GM12865 (cell line): ENCODE data around the gene GNB5.

Source experiments
- DNase-seq: peaks from one replicate; pipeline ENCODE4 v3.0.0; 2010; ENCODE audit warnings: low read depth
- H3K4me3 ChIP-seq: 2 replicates; pipeline ENCODE4 v1.5.1; 2011; ENCODE audit warnings: mild to moderate bottlenecking, low read depth, low read length, control low read depth
- TF ChIP-seq, protein P1 (sequence below): IDR thresholded peaks from 2 replicates; pipeline ENCODE4 v1.5.1; 2011; ENCODE audit warnings: low read length, control low read depth, low read depth, inconsistent platforms; ENCODE audit not compliant: insufficient read depth; ENCODE audit errors: missing control alignments

GNB5 gene

DNA sequence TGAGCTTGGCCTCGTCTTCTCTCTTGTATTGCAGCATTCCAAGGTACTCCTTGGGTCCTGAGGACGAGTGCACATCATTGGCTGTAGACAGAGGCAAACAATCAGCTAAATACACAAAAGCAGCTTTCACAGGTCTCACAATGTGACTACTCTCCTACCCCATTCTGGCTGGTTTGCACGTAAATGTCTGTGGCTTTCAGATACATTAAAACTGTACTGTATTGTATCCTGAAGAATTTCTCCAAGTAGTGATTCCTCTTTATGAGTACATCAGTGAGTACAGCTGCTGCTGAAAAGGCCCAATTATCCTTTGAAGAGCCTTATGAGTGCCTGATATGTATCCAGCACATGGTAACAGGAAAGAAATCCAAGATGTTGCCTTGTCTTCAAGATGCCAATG, 22.0 kb upstream of the GNB5 start:
- TF ChIP-seq, protein P1, sequence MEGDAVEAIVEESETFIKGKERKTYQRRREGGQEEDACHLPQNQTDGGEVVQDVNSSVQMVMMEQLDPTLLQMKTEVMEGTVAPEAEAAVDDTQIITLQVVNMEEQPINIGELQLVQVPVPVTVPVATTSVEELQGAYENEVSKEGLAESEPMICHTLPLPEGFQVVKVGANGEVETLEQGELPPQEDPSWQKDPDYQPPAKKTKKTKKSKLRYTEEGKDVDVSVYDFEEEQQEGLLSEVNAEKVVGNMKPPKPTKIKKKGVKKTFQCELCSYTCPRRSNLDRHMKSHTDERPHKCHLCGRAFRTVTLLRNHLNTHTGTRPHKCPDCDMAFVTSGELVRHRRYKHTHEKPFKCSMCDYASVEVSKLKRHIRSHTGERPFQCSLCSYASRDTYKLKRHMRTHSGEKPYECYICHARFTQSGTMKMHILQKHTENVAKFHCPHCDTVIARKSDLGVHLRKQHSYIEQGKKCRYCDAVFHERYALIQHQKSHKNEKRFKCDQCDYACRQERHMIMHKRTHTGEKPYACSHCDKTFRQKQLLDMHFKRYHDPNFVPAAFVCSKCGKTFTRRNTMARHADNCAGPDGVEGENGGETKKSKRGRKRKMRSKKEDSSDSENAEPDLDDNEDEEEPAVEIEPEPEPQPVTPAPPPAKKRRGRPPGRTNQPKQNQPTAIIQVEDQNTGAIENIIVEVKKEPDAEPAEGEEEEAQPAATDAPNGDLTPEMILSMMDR, result no peak
- no peak for DNase-seq
- H3K4me3 ChIP-seq, result no peak overlapping the region

GRCh38 chr15:52208306-52208946, 17.2 kb upstream of the GNB5 start:
- H3K4me3 ChIP-seq, result no peak overlapping the region
- peak; percentile 83 for DNase-seq
- TF ChIP-seq, protein P1, result peak; percentile 86

- H3K4me3 ChIP-seq, result no peak overlapping the region
- TF ChIP-seq, protein P1, result no peak
- DNase-seq, result no peak
These were observed 16.0 kb upstream of the GNB5 start for GRCh38 chr15:52207191-52207590.

- DNase-seq, result no peak
- TF ChIP-seq, protein P1, result no peak
- H3K4me3 ChIP-seq, result no peak overlapping the region
These were observed 15.3 kb upstream of the GNB5 start for GRCh38 chr15:52206446-52206845.

- TF ChIP-seq, protein P1, result no peak
- no peak overlapping the region for H3K4me3 ChIP-seq
- DNase-seq, result no peak
These were observed 13.5 kb upstream of the GNB5 start for GRCh38 chr15:52204657-52205056.

GRCh38 chr15:52200831-52201365, 9.7 kb upstream of the GNB5 start:
- H3K4me3 ChIP-seq, result no peak overlapping the region
- TF ChIP-seq, protein P1, result no peak
- DNase-seq, result no peak

GRCh38 chr15:52199271-52199670, 8.1 kb upstream of the GNB5 start:
- DNase-seq, result no peak
- TF ChIP-seq, protein P1, result no peak
- H3K4me3 ChIP-seq, result no peak overlapping the region
